Measurements from ENCODE around the gene STK32B. TPM values are rescaled to one million over a fixed set of nuclear protein-coding genes. Genes with fewer than 3 reads are reported as not detected.

STK32B gene
- 0.39 and 0.98 TPM in 2 replicates for total RNA-seq

DNA sequence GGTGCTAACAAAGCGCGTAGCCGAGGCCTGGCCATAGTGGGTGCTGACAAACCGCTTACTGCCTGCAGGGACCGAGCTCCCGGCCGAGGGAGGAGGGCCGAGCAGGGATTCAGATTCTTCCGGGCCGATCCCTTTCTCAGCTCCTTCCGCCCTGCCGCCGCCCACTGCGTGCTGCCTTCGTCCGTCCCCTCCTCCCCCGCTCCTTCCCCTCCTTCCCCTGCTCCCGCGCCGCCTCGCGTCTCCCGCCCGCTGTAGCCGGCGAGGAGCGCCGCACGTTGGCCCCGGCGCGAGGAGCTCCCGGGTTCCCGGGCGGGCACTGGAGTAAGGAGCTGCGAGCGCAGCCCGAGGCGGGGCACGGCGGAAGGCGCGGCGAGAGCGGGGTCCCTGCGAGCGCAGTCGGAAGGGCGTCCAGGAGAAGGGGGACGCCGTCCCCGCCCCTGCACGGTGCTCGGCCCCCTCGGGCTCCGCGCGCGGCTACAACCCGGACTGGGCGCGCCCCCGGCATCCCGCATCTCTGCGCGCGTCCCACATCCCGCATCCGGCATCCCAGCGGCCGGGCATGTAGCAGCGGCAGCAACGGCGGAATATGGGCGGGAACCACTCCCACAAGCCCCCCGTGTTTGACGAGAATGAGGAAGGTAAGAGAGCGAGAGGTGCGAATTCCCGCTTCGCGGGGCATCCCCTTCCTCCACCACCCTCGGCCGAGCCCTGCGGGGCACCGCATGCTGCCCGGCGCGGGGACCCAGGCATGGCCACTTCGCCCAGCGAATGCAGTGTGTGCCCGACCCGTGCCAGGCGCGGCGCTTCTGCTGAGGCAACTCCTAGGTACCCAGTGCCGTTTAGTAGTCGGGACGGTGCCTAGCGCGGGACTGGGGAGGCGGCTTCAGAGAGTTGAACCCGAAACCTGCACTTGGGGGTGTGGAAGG lies at the start of gene STK32B:
STK32B (plus strand) TSS at position 203 of the 926 bp plus-strand sequence.

DNA sequence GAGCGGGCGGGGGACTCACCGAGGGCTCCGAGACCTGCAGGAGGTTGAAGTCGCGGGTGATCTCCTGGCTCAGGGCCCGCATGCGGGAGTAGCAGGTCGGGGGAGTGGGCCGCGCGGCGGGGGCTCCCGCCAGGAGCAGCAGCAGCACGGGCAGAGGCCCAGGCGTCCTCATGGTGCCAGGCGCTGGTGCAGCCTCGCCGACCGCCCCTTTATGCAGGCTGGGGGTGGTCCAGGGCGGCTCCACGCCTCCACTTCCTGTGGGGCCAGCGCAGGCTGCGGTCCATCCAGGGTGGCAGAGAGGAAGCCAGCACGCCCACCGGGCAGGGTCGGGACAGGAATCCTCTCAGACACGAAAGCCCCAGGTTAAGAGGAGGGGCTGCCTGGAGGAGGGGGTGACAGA lies 32.0 kb upstream of the STK32B start, which contains the start of gene CYTL1:
CYTL1 (minus strand) TSS at position 185 of the 400 bp plus-strand sequence; CDS start at position 172, 13 bp downstream.

Small RNAs within 50 kb of the gene (small RNA-seq; reads per million reads assigned to genes)
- not detected for gene RF00019

Other genes with a start within 250 kb of the STK32B start
- gene MSX1, start 191.8 kb upstream of the STK32B start, total RNA-seq, result under 0.01 and 1.1 TPM in 2 replicates
- gene CYTL1, start 32.0 kb upstream of the STK32B start, total RNA-seq, result not detected in 2 replicates